Upper lobe of left lung (tissue), 4 donors: Measurements from ENCODE around the gene P4HA3.

Experiments
- EP300 ChIP-seq, 4 donors: sonication (generic); formaldehyde crosslinking; IDR thresholded peaks; one replicate each; pipeline ENCODE4 v1.5.1; 2017; ENCODE audit warnings: antibody characterized with exemption in 4 of 4, control low read depth in 2 of 4
- POLR2A ChIP-seq, 4 donors: fragments of 450-650 bp; IDR thresholded peaks; one replicate each; pipeline ENCODE4 v1.5.1; 2016 to 2017; ENCODE audit warnings: antibody characterized with exemption in 4 of 4, mild to moderate bottlenecking in 2 of 4
- POLR2AphosphoS5 ChIP-seq, 2 donors: sonication (generic); formaldehyde crosslinking; IDR thresholded peaks; one replicate each; pipeline ENCODE4 v1.5.1; 2017; ENCODE audit warnings: antibody characterized with exemption in 2 of 2
- TF ChIP-seq, protein P1 (sequence below), 6 experiments: fragments of 450-650 bp in 4 of 6; fragments of 200-600 bp in 2 of 6; sonication (generic) in 2 of 6; IDR thresholded peaks; one replicate each; pipeline ENCODE4 v1.5.1; 2016 to 2019; ENCODE audit warnings: antibody characterized with exemption in 6 of 6

DNA sequence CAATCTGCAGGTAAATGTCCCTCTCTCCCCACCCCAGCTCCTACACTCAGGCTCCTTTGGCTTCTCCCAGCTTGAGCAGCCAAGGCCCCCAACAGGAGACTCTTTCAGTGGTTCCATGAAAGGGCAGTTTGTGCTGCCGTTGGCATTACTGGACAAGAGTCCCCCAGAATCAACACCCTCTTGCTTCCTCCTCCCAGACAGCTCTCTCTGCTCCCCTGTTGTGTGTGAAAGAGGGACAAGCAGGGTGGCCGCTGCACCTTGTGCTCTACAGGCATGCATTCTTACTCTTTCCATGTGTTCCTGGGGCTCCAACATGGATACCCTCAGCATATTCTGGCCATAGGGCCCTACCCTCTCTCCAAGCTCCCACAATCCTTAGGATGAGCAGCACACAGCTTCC is 48.7 kb downstream of the P4HA3 start:
- TF ChIP-seq, protein P1, sequence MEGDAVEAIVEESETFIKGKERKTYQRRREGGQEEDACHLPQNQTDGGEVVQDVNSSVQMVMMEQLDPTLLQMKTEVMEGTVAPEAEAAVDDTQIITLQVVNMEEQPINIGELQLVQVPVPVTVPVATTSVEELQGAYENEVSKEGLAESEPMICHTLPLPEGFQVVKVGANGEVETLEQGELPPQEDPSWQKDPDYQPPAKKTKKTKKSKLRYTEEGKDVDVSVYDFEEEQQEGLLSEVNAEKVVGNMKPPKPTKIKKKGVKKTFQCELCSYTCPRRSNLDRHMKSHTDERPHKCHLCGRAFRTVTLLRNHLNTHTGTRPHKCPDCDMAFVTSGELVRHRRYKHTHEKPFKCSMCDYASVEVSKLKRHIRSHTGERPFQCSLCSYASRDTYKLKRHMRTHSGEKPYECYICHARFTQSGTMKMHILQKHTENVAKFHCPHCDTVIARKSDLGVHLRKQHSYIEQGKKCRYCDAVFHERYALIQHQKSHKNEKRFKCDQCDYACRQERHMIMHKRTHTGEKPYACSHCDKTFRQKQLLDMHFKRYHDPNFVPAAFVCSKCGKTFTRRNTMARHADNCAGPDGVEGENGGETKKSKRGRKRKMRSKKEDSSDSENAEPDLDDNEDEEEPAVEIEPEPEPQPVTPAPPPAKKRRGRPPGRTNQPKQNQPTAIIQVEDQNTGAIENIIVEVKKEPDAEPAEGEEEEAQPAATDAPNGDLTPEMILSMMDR (IDR thresholded peaks at IDR 0.05): no peak
- no peak for TF ChIP-seq POLR2A (IDR thresholded peaks at IDR 0.05)
- TF ChIP-seq EP300 (IDR thresholded peaks at IDR 0.05): no peak
- no peak for TF ChIP-seq POLR2AphosphoS5 (IDR thresholded peaks at IDR 0.05)
